Neutrophil (primary cell): Measurements from ENCODE around the gene NDUFV3.

Experiments
- H3K27ac ChIP-seq: fragments of 200-600 bp; sonication (generic); 2 replicates; pipeline ENCODE4 v1.5.1; 2016; ENCODE audit warnings: mild to moderate bottlenecking, moderate library complexity
- H3K27me3 ChIP-seq: fragments of 200-600 bp; sonication (generic); 2 replicates; pipeline ENCODE4 v1.6.0; 2016; ENCODE audit warnings: mild to moderate bottlenecking
- H3K36me3 ChIP-seq: fragments of 200-600 bp; sonication (generic); 2 replicates; pipeline ENCODE4 v1.5.1; 2017
- H3K4me1 ChIP-seq, 2 experiments: fragments of 200-600 bp in 1 of 2; sonication (generic) in 1 of 2; 1 replicate in 1 of 2; 2 replicates in 1 of 2; pipeline versions ENCODE4 v1.5.1 to v1.6.1; 2013 to 2016; ENCODE audit warnings: low read depth in 1 of 2, low read length in 1 of 2, mild to moderate bottlenecking in 1 of 2, moderate library complexity in 1 of 2; ENCODE audit not compliant: control insufficient read depth in 1 of 2, insufficient read depth in 1 of 2
- H3K4me3 ChIP-seq, 2 experiments: fragments of 200-600 bp in 1 of 2; sonication (generic) in 1 of 2; 1 replicate in 1 of 2; 2 replicates in 1 of 2; pipeline ENCODE4 v1.5.1; 2013 to 2016; ENCODE audit warnings: low read depth in 1 of 2, low read length in 1 of 2, mild to moderate bottlenecking in 1 of 2, moderate library complexity in 1 of 2
- H3K9me3 ChIP-seq: fragments of 200-600 bp; sonication (generic); 2 replicates; pipeline ENCODE4 v1.5.1; 2016
- TF ChIP-seq, protein P1 (sequence below): fragments of 200-600 bp; sonication (generic); IDR thresholded peaks from 2 replicates; pipeline ENCODE4 v1.5.1; 2016; ENCODE audit warnings: antibody characterized with exemption

The NDUFV3 gene

GRCh38 chr21:42855171-42855936 lies 37.8 kb upstream of the NDUFV3 start:
- Histone ChIP-seq H3K36me3 (peaks cover 53% of the 10 kb centered on the region), H3K27ac (no peak overlapping the region), H3K27me3 (no peaks in the 10 kb centered on the region), H3K9me3 (no peaks in the 10 kb centered on the region), H3K4me3 (no peak overlapping the region), H3K4me1 (no peaks in the 10 kb centered on the region)
- TF ChIP-seq, protein P1, sequence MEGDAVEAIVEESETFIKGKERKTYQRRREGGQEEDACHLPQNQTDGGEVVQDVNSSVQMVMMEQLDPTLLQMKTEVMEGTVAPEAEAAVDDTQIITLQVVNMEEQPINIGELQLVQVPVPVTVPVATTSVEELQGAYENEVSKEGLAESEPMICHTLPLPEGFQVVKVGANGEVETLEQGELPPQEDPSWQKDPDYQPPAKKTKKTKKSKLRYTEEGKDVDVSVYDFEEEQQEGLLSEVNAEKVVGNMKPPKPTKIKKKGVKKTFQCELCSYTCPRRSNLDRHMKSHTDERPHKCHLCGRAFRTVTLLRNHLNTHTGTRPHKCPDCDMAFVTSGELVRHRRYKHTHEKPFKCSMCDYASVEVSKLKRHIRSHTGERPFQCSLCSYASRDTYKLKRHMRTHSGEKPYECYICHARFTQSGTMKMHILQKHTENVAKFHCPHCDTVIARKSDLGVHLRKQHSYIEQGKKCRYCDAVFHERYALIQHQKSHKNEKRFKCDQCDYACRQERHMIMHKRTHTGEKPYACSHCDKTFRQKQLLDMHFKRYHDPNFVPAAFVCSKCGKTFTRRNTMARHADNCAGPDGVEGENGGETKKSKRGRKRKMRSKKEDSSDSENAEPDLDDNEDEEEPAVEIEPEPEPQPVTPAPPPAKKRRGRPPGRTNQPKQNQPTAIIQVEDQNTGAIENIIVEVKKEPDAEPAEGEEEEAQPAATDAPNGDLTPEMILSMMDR, result no peak

DNA sequence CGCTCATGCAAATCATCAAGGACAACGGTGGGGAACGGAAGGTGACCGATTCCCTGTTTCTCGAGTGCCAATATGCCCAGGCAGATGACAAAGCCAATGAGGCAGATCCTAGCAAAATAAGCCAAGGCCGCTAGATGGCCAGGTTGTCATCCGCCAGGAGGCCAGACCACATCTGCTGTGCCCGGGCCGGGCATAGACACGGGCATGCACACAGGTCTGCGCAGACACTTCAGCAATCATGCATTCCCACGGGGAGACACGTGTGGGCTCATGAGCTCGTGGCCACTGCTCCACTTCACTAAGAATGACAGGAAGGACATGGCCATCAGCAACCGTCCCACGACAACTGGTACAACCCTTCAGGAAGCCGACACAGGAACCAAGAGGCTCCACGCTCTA lies 37.2 kb upstream of the NDUFV3 start:
- Histone ChIP-seq H3K36me3 (peaks cover 57% of the 10 kb centered on the region), H3K27me3 (no peaks in the 10 kb centered on the region), H3K27ac (no peak overlapping the region), H3K4me1 (no peaks in the 10 kb centered on the region), H3K9me3 (no peaks in the 10 kb centered on the region), H3K4me3 (no peak overlapping the region)
- TF ChIP-seq, protein P1, result no peak

DNA sequence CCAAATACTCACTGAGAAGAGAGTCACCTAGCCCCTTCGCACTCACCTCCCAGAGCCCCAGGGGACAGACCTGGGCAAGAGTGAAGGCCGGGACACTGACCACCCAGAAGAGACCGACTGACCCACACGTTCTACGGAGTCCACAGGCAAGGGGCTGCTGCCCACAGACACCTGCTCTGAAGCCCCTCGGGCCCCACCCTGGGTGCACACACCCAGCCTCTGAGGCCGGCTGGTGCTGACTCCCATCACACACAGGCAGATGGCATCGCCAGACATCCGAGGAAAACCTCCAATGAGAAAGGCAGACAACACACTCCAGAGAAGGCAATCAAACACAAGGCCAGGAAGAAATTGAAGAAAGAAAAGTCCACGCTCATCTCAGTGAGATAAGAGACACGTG lies 35.9 kb upstream of the NDUFV3 start:
- no peaks in the 10 kb centered on the region for H3K27me3 ChIP-seq
- no peak overlapping the region for H3K27ac ChIP-seq
- TF ChIP-seq, protein P1, result no peak
- no peaks in the 10 kb centered on the region for H3K9me3 ChIP-seq
- H3K36me3 ChIP-seq, result peaks cover 52% of the 10 kb centered on the region
- no peak overlapping the region for H3K4me3 ChIP-seq
- H3K4me1 ChIP-seq, result no peaks in the 10 kb centered on the region

GRCh38 chr21:42858185-42858847 lies 34.8 kb upstream of the NDUFV3 start:
- no peaks in the 10 kb centered on the region for H3K4me1 ChIP-seq
- no peaks in the 10 kb centered on the region for H3K27me3 ChIP-seq
- TF ChIP-seq, protein P1, result no peak
- H3K27ac ChIP-seq, result no peak overlapping the region
- H3K4me3 ChIP-seq, result no peak overlapping the region
- H3K9me3 ChIP-seq, result no peaks in the 10 kb centered on the region
- H3K36me3 ChIP-seq, result peaks cover 57% of the 10 kb centered on the region

DNA sequence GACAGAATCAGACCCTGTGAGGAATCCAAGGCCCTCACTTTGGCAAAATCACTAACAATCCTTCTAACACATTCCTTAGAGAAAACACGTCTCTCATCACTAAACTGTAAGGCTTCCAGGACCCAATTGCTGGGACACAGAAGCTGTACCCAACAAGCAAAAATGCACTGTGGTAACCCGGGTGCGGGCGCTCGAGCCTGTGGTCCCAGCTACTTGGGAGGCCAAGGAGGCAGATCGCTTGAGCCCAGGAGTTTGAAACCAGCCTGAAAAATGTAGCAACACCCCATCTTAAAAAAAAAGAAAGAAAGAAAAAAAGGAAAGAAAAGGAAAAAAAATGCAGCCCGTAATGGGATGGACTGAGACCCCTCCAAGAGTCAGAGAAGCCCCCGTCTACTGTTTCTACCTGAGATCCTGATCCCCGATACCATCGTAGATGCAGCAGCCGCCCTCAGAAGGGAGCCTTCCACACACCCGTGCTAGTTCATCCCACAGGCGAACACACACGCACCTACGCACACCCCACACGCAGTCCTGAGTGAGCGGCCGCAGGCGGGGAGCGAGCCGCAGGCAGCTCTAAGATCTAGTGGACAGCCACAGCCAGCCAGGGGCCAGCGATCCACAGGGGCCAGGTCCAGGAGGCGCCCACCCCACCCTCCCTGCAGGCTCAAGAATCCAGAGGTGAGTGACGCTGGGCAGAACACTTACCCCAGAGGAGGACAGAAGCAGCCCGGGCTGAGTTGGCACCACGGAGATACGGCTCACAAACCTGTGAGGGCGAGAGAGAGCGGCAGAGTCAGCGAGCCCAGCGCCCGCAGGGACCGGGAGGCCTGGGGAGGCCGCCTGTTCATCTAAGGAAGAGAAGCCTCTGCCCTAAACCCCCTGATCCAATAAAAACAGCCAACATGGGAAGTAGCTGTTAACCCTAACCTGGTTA lies 33.9 kb upstream of the NDUFV3 start:
- Histone ChIP-seq H3K36me3 (peaks cover 51% of the 10 kb centered on the region), H3K4me3 (no peak overlapping the region), H3K9me3 (no peaks in the 10 kb centered on the region), H3K4me1 (no peaks in the 10 kb centered on the region), H3K27me3 (no peaks in the 10 kb centered on the region), H3K27ac (no peak overlapping the region)
- TF ChIP-seq, protein P1, result no peak
